Lung (tissue), 12 donors: ENCODE results near the gene RALGAPA2. TPM values are rescaled to one million over a fixed set of nuclear protein-coding genes. Genes with fewer than 3 reads are reported as not detected.

Source experiments
- ATAC-seq: fragments of 200-7000 bp; cut with Tn5 transposase; one replicate; pipeline ENCODE4 v1.9.1; 2020; ENCODE audit warnings: moderate number of reproducible peaks; ENCODE audit not compliant: insufficient read depth, low FRiP score
- DNase-seq, 3 donors: peaks; one replicate each; pipeline ENCODE4 v3.0.0-alpha.2; 2013 to 2017
- H3K27ac ChIP-seq, 2 donors: one replicate each; pipeline ENCODE4 v1.5.1; 2013; ENCODE audit warnings: mild to moderate bottlenecking in 2 of 2, moderate library complexity in 2 of 2, control low read depth in 1 of 2, inconsistent platforms in 1 of 2, low read depth in 1 of 2, low read length in 1 of 2
- H3K27me3 ChIP-seq, 3 donors: one replicate each; pipeline ENCODE4 v1.5.1; 2013; ENCODE audit warnings: low read length in 2 of 3; ENCODE audit not compliant: control insufficient read depth in 3 of 3, insufficient read depth in 3 of 3
- H3K36me3 ChIP-seq, 4 donors: one replicate each; pipeline ENCODE4 v1.5.1; 2013; ENCODE audit warnings: low read length in 4 of 4, mild to moderate bottlenecking in 1 of 4, moderate library complexity in 1 of 4; ENCODE audit not compliant: control insufficient read depth in 4 of 4, insufficient read depth in 4 of 4
- H3K4me1 ChIP-seq, 5 donors: one replicate each; pipeline ENCODE4 v1.5.1; 2013; ENCODE audit warnings: low read length in 5 of 5, mild to moderate bottlenecking in 2 of 5, moderate library complexity in 1 of 5; ENCODE audit not compliant: control insufficient read depth in 5 of 5, insufficient read depth in 5 of 5
- H3K4me3 ChIP-seq: one replicate; pipeline ENCODE4 v1.5.1; 2013; ENCODE audit warnings: mild to moderate bottlenecking, control low read depth, moderate library complexity
- H3K9ac ChIP-seq, 2 donors: one replicate each; pipeline ENCODE4 v1.5.1; 2013; ENCODE audit warnings: low read length in 2 of 2, control low read depth in 1 of 2; ENCODE audit not compliant: insufficient read depth in 1 of 2
- H3K9me3 ChIP-seq, 4 donors: one replicate each; pipeline ENCODE4 v1.5.1; 2013; ENCODE audit warnings: low read length in 3 of 4, mild to moderate bottlenecking in 1 of 4, moderate library complexity in 1 of 4; ENCODE audit not compliant: control insufficient read depth in 4 of 4, insufficient read depth in 3 of 4
- WGBS, 2 donors: extraction: QIAGEN DNeasy Blood & Tissue Kit; methylation state at CpG; one replicate each; pipeline ENCODE4 v1.1.7; 2013; 5-methylcytosine and 5-hydroxymethylcytosine counted together
- polyA plus RNA-seq, 2 donors: library from polyadenylated mRNA; stranded (reverse); fragments of 200-250 nt; gene quantifications; one replicate each; pipeline ENCODE4 v1.2.1, GENCODE V29; 2013
- total RNA-seq, 2 donors: library from RNA; depleted of rRNA in 1 of 2; stranded (reverse); fragments of >200 nt in 1 of 2; gene quantifications; one replicate each; pipeline ENCODE4 v1.2.1, GENCODE V29; 2014 to 2021
- TF ChIP-seq, protein P1 (sequence below): IDR thresholded peaks from 2 replicates; pipeline ENCODE4 v1.5.1; 2012; ENCODE audit warnings: mild to moderate bottlenecking; ENCODE audit errors: control extremely low read depth, extremely low read depth
- donor health status: control.
- donor health status: control.
- donor health status: Bipolar disorder and iron deficiency.
- donor health status: healthy.
- donor health status: DM: yes; HTN: yes; CAD: no.

The RALGAPA2 gene
- total and polyA plus RNA-seq, 4 donors: 12.1 to 83.4 (median 55.6) TPM

DNA sequence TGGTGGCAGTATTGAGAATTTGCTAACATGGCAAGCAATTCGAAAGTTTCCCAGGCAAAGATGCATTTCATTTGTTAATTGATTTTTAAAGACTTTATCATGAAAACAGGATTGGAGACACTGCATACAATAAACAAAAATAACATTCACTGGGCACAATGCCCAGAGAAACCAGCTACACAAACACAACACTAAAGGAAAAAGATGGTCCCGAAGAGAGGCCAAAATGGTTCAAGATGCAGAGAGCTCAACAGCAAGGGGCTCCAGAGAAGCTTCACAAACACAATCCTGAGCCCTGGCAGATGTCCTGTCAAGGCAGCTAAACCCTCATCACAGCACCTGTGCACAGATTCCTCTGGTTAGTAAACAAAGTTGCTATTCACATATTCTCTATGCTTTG lies 265.2 kb downstream of the RALGAPA2 start:
- no peak overlapping the region for H3K27ac ChIP-seq
- peaks cover 0 to 9% (median 2%) of the 10 kb centered on the region in 4 donors for H3K36me3 ChIP-seq
- TF ChIP-seq, protein P1, sequence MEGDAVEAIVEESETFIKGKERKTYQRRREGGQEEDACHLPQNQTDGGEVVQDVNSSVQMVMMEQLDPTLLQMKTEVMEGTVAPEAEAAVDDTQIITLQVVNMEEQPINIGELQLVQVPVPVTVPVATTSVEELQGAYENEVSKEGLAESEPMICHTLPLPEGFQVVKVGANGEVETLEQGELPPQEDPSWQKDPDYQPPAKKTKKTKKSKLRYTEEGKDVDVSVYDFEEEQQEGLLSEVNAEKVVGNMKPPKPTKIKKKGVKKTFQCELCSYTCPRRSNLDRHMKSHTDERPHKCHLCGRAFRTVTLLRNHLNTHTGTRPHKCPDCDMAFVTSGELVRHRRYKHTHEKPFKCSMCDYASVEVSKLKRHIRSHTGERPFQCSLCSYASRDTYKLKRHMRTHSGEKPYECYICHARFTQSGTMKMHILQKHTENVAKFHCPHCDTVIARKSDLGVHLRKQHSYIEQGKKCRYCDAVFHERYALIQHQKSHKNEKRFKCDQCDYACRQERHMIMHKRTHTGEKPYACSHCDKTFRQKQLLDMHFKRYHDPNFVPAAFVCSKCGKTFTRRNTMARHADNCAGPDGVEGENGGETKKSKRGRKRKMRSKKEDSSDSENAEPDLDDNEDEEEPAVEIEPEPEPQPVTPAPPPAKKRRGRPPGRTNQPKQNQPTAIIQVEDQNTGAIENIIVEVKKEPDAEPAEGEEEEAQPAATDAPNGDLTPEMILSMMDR: no peak
- no peaks in the 10 kb centered on the region for H3K9me3 ChIP-seq
- H3K4me1 ChIP-seq: peaks cover 3 to 44% (median 8%) of the 10 kb centered on the region in 5 donors
- H3K27me3 ChIP-seq: no peaks in the 10 kb centered on the region
- H3K9ac ChIP-seq: no peak overlapping the region
- no peak for ATAC-seq
- no peak overlapping the region for H3K4me3 ChIP-seq
- peak; percentile 60 to 93 (median 92) for DNase-seq
- 71 to 78% methylated on average over 2 of the region's 2 CpGs for WGBS, 2 donors

DNA sequence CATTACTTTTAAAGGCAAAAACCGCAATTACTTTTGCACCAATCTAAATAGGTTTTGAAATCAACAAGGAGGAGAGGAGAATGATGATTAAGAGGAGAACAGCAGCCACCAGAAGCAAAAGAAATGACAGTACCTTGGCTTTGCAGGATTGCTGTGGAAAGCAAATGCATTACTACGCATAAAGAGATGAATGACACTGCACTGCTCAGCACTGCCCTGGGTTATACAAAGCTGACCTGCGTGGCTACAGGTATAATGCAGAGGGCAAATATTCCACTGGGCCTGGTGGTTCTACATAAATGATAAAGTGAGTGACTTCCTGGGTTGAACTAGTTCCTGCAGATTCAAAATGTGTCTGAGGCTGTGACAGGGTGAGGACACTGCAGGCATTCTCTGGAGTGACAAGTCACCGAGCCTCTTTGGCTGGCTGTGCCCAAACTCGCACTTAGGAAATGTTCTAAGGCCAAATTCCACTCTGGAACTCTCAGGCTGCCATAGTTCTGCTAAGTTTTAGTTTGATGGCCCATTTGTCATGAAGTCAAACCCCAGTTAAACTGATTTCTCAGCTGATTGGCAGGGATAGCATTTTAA lies 265.9 kb downstream of the RALGAPA2 start:
- Histone ChIP-seq H3K27ac (no peak overlapping the region), H3K4me3 (no peak overlapping the region), H3K36me3 (peaks cover 0 to 9% (median 2%) of the 10 kb centered on the region in 4 donors), H3K9ac (no peak overlapping the region), H3K9me3 (no peaks in the 10 kb centered on the region), H3K4me1 (peaks cover 3 to 39% (median 8%) of the 10 kb centered on the region in 5 donors), H3K27me3 (no peaks in the 10 kb centered on the region)
- WGBS, 2 donors: 91 to 92% methylated on average over 5 of the region's 5 CpGs
- no peak for ATAC-seq
- TF ChIP-seq, protein P1: no peak
- peak in 2 of 3 donors; percentile 30 to 47 for DNase-seq

DNA sequence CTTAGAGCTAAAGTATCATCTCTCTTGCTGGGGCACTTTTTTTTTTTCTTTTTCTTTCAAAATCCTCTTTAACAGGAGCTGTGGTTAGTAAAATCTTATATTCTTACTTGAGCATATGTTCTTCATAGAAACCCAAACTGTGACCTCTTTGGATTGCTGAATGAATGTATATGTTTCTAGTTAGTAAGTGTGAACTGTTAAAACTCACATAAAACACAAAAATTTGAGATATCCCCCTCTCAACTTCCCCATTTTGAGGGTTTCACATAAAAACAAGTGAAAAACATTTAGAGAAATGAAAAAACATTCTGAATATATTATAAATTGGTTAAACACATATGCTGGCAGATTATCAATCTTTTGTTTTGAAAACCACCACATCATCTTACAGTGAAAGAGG lies 266.4 kb downstream of the RALGAPA2 start:
- no peak overlapping the region for H3K27ac ChIP-seq
- TF ChIP-seq, protein P1: no peak
- peaks cover 0 to 12% (median 2%) of the 10 kb centered on the region in 4 donors for H3K36me3 ChIP-seq
- no peaks in the 10 kb centered on the region for H3K27me3 ChIP-seq
- H3K9ac ChIP-seq: no peak overlapping the region
- no peak for DNase-seq
- ATAC-seq: no peak
- H3K4me1 ChIP-seq: peaks cover 3 to 39% (median 8%) of the 10 kb centered on the region in 5 donors
- H3K9me3 ChIP-seq: no peaks in the 10 kb centered on the region
- no peak overlapping the region for H3K4me3 ChIP-seq

DNA sequence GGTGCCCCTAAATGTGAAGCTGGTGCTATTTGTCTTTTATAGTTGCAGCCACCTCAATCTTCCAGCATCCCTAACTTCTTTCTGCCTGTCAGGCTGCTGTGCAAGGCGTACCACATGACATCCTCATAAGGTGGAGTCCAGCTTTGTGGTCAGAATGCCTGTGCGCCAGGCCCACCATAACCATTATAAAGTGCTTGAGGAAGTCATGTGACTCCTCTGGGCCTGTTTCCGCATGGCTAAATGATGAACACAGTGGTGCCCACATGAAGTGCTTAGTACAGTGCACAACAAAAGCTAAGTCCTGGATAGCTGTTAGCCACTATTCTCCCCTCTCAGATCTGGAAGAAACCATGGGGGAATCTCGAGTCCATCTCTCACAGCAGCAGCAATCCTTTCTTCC lies 268.9 kb downstream of the RALGAPA2 start:
- ATAC-seq: no peak
- H3K9ac ChIP-seq: no peak overlapping the region
- H3K4me3 ChIP-seq: no peak overlapping the region
- H3K27me3 ChIP-seq: no peaks in the 10 kb centered on the region
- H3K36me3 ChIP-seq: peaks cover 0 to 15% (median 2%) of the 10 kb centered on the region in 4 donors
- H3K4me1 ChIP-seq: peaks cover 0 to 40% (median 8%) of the 10 kb centered on the region in 5 donors
- TF ChIP-seq, protein P1: no peak
- 56 to 81% methylated on average over 4 of the region's 4 CpGs for whole genome bisulfite sequencing, 2 donors
- no peak overlapping the region for H3K27ac ChIP-seq
- DNase-seq: no peak
- no peaks in the 10 kb centered on the region for H3K9me3 ChIP-seq
